GM12873 (cell line): ENCODE results near the gene C19orf73.

Experiments
- TF ChIP-seq, protein P1 (sequence below): IDR thresholded peaks from 2 replicates; pipeline ENCODE4 v1.5.1; 2012; ENCODE audit warnings: low read depth, mild to moderate bottlenecking, moderate library complexity, low read length, control low read depth; ENCODE audit not compliant: insufficient read depth; ENCODE audit errors: missing control alignments

The C19orf73 gene

GRCh38 chr19:49085020-49085867, 33.7 kb downstream of the C19orf73 start, which contains the start of gene SNRNP70:
Gene SNRNP70, plus strand, starts transcription at chr19:49085451. Its CDS starts 964 bp downstream, at chr19:49086415.
- TF ChIP-seq, protein P1, sequence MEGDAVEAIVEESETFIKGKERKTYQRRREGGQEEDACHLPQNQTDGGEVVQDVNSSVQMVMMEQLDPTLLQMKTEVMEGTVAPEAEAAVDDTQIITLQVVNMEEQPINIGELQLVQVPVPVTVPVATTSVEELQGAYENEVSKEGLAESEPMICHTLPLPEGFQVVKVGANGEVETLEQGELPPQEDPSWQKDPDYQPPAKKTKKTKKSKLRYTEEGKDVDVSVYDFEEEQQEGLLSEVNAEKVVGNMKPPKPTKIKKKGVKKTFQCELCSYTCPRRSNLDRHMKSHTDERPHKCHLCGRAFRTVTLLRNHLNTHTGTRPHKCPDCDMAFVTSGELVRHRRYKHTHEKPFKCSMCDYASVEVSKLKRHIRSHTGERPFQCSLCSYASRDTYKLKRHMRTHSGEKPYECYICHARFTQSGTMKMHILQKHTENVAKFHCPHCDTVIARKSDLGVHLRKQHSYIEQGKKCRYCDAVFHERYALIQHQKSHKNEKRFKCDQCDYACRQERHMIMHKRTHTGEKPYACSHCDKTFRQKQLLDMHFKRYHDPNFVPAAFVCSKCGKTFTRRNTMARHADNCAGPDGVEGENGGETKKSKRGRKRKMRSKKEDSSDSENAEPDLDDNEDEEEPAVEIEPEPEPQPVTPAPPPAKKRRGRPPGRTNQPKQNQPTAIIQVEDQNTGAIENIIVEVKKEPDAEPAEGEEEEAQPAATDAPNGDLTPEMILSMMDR = no peak

DNA sequence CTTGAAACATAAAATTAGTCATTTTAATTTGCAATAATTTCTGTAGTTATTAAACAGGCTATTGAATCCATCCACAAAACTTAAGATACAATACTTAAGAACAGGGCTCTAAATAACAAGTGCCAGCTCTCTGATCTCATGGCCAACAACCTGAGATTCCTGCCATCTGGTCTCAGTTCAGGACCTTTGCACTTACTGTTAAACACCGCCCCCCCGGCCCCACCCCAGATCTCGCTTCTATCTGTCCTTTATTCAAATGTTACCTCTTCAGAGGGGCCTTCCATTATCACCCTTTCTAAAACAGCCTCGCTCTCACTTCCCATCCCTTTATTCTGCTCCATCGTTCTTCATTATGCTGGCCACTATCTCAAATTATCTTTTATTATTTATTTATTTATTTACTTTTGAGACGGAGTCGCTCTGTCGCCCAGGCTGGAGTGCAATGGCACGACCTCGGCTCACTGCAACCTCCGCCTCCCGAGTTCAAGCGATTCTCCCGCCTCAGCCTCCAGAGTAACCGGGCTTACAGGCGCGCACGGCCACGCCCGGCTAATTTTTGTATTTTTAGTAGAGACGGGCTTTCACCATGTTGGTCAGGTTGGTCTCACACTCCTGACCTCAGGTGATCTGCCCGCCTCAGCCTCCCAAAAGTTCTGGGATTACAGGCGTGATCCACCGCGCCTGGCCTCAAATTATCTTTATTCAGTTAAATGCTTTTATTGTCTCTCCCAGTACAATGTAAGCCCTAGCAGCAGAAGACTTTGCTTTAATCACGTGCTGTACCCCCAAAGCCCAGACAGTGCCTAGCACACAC, 34.5 kb downstream of the C19orf73 start:
- TF ChIP-seq, protein P1 = no peak

GRCh38 chr19:49081273-49081672, 37.7 kb downstream of the C19orf73 start:
- TF ChIP-seq, protein P1 = no peak

DNA sequence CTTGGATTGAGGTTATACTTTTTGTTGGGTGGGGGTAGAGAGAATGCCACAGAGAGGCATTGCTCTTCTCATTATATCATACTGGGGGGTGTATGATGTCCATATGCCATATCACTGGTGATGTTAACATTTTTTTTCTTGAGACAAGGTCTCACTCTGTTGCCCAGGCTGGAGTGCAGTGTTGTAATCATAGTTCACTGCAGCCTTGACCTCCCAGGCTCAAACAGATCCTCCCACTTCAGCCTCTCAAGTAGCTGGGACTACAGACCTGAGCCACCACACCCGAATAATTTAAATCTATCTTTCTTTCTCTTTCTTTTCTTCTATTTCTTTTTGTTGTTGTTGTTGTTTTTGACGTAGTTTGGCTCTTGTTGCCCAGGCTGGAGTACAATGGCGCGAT, 38.6 kb downstream of the C19orf73 start:
- TF ChIP-seq, protein P1 = no peak

DNA sequence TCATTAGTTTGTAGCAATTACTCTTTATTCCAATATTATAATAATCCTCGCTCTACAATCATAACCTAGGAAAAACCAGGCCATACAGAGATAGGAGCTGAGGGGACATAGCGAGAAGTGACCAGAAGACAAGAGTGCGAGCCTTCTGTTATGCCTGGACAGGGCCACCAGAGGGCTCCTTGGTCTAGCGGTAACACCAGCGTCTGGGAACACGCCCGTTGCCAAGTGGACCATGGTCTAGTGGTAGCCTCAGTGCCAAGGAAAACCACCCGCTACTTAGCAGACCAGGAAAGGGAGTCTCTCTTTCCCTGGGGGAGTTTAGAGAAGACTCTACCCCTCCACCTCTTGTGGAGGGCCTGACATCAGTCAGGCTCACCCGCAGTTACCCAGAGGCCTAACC, 44.1 kb downstream of the C19orf73 start:
- TF ChIP-seq, protein P1 = peak; percentile 61

GRCh38 chr19:49073514-49074378, 45.2 kb downstream of the C19orf73 start:
- TF ChIP-seq, protein P1 = peak; percentile 44
